HG03064 (cell line): ENCODE results near the gene KIAA0825.
"Not testable (repeated sequence)": the region's sequence is repeated elsewhere in the genome, so short reads cannot be mapped to it uniquely, and the experiment has no call there.

Experiments used
- ATAC-seq: cut with Tn5 transposase; IDR thresholded peaks from one replicate; pipeline ENCODE4 v1.9.1; 2021; ENCODE audit warnings: low read depth; ENCODE audit not compliant: unreplicated experiment

The KIAA0825 gene

DNA sequence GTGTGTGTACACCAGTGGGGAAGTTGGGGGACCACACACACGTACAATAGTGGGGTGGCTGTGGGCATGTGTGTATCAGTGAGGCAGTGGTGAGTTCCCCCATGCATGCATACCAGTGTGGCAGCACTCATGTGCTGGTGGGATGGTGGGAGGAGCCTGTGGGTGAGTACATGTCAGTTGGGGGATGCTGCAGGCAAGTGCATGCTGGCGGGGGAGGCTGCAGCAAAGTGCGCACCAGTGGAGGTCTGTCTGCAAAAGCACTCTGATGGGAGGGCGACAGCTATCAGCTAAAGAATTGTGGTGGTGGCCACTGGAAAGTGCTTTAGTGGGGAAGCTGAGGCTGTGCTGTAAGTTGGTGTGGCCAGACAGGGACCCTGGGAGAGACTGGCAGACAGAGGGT is 418.8 kb downstream of the KIAA0825 start:
- no peak for ATAC-seq

DNA sequence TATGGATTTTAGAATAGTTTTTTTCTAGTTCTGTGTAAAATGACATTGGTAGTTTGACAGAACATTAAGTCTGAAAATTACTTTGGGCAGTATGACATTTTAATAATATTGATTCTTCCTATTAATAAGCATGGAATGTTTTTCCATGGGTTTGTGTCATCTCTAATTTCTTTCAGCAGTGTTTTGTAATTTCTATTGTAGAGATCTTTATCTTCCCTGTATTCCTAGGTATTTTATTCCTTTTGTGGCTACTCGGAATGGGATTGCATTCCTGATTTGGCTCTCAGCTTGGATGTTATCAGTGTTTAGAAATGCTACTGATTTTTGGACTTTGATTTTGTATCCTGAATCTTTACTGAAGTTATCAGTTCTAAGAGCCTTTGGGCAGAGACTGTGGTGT is 420.4 kb downstream of the KIAA0825 start:
- ATAC-seq = no peak

DNA sequence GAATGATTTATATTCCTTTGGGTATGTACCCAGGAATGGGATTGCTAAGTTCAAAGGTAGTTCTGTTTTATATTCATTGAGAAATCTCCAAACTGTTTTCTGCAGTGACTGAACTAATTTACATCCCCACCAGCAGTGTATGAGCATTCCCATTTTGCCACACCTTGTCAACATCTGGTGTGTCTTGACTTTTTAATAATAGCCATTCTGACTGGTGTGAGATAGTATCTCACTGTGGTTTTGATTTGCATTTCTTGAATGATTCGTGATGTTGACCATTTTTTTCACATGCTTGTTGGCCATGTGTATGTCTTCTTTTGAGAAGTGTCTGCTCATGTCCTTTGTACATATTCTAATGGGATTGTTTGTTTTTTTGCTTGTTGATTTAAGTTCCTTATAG is 421.5 kb downstream of the KIAA0825 start:
- ATAC-seq = no peak

DNA sequence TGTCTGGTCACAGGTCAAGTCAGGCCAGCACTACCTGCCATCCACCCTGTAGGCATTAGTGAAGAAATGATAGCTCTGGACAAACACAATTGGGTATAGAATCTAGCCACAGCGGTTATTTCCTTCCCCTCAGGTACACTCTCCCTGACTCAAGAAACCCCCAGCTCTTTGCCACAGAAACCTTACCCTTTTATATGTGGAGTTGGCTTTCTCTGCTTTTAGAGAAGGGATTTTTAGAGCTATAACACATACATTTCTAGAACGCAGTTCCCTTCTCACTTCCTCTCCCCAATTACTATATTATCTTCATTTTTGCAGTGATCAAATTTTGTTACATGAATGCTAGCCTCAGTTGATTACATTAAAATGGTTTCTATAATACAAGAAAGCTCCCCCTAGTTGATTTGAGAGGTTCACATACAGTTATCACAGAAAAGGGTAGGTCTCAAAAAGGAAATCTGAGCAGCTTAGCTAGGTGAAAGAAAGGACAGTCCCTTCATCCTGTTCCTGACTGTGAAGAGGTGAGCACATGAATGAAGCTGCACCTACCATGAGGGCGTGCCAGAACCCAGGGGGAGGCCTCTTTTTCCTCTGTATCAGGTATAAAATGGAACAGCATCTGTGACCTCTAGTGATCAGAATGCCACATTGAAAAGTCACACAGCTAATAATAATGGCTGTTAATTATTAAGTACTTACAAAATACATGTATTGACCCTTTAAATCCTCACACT is 425.6 kb downstream of the KIAA0825 start:
- no peak for ATAC-seq

DNA sequence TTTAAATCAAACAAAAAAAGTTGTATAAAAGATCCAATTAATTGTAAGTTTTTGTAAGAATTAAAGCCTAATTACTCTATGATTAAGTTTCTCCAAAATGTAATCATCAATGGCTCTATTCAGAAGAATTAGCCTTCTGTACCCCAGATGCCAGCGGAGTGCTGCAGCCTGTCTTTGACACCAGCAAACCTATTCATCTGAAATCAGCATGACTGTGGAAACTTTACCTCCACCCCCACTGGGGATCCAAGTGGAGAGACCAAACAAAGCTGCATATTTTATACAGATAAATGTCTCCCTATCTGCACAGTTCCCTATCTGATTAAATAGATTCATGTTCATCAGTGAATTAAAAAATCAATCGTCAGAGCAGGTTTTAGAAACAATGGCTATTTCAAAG is 426.8 kb downstream of the KIAA0825 start:
- ATAC-seq = no peak

DNA sequence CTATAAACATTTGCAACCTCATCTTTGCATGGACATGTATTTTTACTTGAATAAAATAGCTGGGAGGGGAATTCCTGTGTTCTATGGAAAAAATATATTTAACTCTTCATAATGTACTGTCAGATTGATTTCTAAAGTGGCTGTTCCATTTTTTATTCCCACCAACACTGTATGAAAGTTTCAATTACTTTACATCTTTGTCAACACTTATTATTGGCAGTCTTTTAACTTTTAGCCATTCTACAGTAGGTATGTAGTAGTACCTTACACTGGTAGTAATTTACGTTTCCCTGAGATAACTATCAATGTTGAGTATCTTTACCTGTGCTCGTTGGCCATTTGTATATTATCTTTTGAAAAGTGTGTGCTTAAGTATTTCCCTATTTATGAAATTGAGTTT is 429.7 kb downstream of the KIAA0825 start:
- ATAC-seq = no peak

DNA sequence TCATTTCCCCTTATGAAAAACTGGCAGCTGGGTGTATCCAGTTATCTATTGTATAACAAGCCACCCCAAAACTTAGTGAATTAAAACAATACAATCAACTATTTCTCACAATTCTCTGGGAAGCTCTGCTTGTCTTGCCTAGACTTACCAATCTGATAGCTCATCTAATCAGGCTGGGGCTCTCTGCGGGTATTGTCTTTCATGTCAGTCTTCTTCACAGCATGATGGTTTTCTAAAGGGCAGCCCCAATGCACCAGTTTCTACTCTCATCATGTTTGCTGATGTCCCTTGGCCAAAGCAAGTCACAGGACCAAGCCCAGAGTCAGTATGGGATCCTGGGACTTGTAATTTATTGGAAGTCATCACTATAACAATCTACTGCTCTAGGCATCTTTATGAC is 433.5 kb downstream of the KIAA0825 start:
- no peak for ATAC-seq

DNA sequence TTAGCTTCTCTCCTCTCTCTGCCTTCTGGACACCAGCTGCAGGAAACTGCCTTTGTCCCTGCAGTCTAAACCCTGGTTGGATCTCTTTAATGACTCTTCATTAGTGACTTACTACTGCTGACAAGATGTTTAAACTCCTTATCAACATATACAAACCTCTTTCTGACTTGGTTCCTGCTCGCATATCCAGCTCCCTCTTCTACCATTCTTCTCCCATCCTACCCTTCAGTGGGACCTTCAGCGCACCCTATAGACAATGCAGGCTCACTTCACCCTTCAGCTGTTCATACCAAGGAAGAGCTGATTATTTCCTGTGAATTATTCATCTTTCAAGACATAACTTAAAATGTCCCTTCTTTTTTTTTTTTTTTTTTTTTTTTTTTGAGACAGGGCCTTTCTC is 436.5 kb downstream of the KIAA0825 start:
- no peak for ATAC-seq

DNA sequence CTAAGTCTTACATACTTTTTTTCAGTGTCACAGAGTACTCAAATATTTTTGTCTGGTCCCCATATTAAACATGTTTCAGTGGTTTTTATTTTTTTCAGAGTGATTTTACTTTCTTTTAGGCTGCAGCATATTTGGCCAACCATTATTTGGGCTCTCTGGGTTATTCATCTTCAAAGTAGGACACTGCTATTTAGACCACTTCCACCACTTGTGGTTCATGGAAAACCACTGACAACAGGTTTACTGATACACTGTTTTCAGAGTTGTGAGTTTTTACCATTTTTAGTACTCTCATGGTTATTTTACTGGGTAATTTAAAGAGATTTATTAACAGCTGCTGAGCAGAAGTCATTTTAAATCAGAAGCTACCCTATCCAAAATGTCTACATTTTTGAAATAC is 437.6 kb downstream of the KIAA0825 start:
- ATAC-seq = no peak

DNA sequence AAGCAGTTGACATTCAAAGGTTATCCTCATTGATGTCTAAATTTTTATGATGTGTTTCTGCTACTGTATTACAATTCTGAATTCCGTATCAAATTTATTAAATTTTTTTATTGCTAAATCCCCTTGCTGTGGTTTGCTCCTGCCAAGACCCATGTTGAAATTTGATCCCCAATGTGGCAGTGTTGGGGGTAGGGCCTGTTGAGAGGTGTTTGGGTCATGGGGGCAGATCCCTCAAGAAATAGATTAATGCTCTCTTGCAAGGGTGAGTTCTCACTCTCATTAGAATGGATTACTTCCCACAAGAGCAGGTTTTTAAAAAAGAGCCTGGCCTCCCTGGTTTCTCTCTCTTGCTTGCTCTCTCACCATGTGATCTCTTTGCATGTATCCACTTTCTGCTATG is 442.5 kb downstream of the KIAA0825 start:
- ATAC-seq = no peak

DNA sequence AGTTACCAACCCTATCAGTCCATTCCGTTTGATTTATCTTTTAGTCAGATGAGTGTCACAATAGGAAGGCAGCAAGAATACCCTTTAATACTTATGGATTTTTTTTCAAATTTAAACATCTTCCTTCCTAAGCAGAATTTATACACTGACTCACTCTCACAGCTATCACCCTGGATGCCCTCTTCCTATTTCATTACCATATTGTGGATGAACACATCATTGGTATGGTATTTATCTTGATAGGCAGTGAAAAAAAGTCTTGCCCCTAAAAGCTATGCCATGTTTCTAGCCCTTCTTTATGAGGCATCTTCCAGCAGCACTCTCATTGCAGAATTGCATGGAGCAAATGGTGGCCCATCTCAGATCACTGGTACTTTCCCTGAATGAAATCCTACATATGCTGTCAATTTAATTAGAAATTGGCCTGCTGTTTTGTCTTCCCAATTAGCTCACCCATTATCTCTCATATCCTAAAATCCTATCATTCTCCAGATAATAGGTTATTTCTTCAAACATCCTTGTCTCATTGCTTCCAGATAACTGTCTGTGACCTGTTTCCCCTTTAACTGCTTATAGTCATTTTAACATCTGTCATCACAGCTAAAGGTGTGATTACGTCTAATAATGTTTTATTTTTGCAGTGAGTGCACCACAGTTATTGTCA is 443.5 kb downstream of the KIAA0825 start:
- ATAC-seq = no peak

DNA sequence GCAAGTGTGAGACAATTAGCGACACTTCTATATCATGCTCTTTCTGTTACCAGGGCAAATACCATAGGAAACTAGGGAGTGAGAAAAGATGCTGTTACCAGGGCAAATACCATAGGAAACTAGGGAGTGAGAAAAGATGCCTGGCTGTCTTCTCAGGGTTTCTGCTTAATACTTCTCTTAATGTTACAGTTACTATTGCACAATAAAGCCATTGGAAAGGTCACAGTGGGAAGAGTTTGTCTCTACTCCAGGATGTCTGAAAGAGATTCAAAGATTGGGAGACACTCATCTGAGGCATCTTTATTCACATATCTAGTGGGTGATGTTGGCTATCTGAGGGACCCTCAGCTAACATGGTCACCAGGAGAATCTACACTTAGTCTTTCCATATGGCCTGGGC is 445.3 kb downstream of the KIAA0825 start:
- ATAC-seq = no peak

DNA sequence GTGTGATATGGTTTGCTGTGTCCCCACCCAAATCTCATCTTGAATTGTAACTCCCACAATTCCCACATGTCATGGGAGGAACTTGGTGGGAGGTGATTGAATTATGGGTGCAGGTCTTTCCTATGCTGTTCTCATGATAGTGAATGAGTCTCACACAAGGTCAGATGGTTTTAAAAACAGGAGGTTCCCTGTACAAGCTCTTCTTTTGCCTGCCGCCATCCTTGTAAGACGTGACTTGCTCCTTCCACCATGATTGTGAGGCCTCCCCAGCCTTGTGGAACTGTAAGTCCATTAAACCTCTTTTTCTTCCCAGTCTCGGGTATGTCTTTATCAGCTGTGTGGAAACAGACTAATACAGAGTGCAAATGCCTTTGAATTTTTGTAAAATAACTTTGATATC is 447.3 kb downstream of the KIAA0825 start:
- ATAC-seq = not testable (repeated sequence)

DNA sequence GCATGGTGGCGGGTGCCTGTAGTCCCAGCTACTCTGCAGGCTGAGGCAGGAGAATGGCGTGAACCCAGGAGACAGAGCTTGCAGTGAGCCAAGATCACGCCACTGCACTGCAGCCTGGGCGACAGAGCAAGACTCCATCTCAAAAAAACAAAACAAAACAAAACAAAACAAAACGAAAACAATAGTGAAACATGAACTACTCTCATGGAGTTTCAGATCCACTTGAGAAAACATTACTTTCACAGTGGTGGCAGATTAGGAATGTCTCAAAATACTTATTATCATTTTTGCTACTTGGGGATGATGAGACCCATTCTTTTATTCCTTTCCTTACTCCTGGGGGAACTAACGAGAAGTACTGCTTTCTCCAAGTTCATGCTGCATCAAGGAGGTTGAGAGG is 448.2 kb downstream of the KIAA0825 start:
- ATAC-seq = not testable (repeated sequence)

DNA sequence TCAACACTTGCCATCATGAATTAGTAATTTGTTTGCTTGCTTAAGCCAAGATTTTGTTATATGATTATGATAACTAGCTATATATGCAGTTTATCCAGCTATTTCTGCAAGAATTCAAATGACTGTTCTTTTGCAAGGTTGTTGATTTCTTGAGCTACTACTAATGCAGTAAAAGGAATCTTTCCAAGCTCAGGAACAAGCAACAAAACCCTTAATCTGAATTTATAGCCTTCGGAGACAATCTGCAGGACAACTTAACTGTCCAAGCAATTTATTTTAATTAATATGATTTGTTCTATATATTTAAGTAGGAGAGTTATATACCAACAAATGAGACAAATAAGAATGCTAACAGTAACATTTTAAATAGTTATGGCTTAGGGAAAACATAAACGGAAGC is 450.3 kb downstream of the KIAA0825 start:
- no peak for ATAC-seq

DNA sequence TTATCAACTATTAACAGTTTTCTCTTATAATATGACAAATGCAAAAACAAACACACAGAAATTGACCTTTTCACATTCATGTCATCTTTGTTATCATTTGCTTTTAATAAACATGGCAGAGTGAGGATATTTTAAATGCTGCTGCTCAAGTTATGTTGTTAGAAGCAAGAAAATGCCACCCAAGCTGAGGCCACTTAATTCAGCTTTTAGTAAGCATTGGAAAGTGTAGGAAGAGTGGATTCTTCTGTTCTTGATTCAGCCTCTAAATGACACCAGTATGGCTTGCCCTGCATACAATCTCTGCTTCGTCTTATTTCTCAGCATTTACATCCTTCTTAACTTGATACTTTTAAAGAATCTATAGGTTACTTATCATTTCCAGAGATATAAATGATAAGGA is 456.6 kb downstream of the KIAA0825 start:
- ATAC-seq = no peak

DNA sequence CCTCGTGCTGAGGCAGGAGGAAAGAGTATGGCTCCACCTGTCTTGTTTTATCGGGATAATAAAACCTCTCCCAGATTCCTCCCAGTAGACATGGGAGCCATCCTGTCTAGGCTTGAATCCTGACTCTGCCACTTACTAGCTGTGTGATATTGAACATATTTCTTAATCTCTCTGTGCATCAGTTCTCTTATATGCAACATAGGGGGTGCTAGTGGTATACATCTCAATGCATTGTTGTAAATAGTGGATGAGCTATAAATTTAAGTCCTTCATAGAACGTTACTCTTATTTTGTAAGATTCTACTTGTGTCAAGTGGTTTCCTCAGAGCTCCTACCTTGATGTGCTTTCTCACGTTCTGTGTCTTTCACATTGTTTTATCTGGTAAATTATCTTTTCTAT is 459.3 kb downstream of the KIAA0825 start:
- ATAC-seq = no peak

DNA sequence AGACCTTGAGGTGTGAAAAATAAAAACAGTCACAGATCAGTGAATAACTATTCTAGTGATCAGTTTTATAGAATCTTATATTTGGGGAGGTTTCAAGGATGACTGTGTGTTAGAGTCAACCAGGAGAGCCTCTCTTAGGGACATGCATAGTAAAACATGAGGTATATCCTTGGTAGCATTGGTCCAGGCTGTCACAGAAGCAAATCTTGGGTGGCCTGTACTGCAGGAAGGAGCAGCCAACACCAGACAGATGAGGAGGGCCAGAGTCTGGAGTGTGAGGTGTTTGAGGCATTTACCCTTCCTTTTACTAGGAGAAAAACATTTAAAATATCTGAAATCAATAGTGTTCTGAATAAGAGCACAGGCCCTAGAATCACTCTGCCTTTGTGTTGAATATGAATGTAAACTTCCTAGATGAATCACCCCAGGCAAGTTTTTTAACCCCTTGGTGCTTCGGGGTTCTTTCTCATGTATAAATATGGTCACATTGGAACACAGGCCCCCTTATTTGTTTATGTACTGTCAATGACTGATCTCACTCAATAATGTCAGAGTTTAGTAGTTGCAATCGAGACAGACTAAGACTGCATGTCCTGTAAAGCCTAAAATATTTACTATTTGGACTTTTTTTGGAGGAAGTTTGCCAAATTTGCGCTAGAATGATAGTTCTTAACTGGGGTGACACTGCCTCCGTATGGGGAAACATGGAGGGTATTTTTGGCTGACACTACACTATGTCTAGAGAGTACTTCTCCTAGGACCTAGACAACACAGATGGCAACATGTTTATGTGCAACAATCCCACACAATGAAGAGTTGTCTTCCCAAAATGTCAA is 460.5 kb downstream of the KIAA0825 start:
- no peak for ATAC-seq

DNA sequence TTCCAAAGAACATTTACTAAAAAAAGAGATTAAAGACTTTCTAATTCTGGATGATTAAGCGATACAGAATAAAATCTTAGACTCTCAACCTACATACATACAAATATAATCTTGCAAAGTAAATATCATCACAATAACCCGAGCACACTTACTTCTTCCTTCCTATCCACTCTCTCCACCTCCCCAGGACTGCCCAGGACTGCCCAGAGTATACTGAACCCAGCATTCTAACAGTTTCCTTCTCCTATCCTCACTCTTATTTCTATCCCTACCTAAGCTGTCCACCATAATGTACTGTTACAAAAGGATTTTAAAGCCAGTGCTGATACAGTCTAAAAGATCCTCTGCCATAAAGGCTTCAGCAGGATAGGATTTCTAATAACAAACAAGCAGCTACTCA is 463.7 kb downstream of the KIAA0825 start:
- ATAC-seq = no peak

DNA sequence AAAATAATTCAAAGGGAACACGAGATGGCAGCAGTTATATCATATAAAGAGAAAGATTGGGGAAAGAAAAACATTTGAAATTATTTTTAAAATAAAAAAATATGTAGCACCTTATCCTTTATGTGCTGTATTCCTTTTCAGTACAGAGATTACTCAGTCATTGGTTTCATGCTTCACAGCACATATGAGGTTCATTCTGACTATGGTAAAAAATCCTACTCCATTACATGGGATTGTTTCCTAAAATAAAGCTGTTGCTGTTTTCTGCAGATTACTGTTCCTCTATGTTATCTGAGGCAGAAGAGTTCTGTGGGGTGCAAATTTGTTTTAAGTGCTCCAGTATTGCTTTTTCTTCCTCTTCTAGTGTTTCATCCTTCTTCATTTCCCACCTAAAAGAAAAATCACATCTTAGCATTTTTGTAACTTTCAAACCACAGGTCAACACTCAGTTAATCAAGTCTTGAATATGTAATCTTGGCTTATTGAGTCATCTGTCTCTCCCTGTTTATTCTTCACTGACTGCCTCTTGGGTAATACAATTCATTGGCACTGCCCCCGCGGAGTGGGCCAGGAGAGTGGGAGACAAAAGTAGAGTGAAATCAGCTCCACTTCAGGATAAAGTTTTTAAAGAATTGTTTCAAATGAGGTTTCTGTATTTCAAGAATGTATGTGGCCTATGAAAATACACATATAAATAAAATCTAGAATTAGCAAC is 464.5 kb downstream of the KIAA0825 start:
- ATAC-seq = no peak

DNA sequence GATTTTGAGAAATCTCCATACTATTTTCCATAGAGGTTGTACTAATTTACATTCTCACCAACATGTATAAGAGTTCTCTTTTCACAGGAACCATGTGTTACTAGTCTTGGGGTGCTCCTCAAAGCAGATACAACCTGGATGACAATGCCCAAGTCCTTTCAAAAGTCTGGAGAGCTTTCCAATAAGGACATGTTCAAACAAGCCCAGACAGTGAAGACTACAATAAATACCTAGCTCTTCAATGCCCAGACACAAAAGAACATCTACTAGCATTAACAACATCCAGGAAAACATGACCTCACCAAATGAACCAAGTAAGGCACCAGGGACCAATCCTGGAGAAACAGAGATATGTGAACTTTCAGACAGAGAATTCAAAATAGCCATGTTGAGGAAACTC is 474.8 kb downstream of the KIAA0825 start:
- ATAC-seq = not testable (repeated sequence)
